ENCODE measurements around the gene TRPM5.

DNA sequence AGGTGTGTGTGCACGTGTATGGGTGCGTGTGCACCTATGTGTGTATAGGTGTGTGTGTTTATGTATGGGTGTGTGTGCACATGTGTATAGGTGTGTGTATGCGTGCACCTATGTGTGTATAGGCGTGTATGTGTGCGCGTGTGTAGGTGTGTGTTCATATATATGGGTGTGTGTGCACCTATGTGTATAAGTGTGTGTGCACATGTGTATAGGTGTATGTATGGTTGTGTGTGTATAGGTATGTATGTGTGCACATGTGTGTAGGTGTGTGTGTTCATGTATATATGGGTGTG is 27.4 kb upstream of the TRPM5 start:
- TF ChIP-seq, protein P1, sequence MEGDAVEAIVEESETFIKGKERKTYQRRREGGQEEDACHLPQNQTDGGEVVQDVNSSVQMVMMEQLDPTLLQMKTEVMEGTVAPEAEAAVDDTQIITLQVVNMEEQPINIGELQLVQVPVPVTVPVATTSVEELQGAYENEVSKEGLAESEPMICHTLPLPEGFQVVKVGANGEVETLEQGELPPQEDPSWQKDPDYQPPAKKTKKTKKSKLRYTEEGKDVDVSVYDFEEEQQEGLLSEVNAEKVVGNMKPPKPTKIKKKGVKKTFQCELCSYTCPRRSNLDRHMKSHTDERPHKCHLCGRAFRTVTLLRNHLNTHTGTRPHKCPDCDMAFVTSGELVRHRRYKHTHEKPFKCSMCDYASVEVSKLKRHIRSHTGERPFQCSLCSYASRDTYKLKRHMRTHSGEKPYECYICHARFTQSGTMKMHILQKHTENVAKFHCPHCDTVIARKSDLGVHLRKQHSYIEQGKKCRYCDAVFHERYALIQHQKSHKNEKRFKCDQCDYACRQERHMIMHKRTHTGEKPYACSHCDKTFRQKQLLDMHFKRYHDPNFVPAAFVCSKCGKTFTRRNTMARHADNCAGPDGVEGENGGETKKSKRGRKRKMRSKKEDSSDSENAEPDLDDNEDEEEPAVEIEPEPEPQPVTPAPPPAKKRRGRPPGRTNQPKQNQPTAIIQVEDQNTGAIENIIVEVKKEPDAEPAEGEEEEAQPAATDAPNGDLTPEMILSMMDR (conservative IDR thresholded peaks at IDR 0.05; ENCODE audit: low read depth in 2 of 2), result no peak
- TF ChIP-seq POLR2AphosphoS5 (IDR thresholded peaks at IDR 0.05; ENCODE audit: low read depth), result no peak
- TF ChIP-seq, protein P2, sequence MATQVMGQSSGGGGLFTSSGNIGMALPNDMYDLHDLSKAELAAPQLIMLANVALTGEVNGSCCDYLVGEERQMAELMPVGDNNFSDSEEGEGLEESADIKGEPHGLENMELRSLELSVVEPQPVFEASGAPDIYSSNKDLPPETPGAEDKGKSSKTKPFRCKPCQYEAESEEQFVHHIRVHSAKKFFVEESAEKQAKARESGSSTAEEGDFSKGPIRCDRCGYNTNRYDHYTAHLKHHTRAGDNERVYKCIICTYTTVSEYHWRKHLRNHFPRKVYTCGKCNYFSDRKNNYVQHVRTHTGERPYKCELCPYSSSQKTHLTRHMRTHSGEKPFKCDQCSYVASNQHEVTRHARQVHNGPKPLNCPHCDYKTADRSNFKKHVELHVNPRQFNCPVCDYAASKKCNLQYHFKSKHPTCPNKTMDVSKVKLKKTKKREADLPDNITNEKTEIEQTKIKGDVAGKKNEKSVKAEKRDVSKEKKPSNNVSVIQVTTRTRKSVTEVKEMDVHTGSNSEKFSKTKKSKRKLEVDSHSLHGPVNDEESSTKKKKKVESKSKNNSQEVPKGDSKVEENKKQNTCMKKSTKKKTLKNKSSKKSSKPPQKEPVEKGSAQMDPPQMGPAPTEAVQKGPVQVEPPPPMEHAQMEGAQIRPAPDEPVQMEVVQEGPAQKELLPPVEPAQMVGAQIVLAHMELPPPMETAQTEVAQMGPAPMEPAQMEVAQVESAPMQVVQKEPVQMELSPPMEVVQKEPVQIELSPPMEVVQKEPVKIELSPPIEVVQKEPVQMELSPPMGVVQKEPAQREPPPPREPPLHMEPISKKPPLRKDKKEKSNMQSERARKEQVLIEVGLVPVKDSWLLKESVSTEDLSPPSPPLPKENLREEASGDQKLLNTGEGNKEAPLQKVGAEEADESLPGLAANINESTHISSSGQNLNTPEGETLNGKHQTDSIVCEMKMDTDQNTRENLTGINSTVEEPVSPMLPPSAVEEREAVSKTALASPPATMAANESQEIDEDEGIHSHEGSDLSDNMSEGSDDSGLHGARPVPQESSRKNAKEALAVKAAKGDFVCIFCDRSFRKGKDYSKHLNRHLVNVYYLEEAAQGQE (IDR thresholded peaks at IDR 0.05; ENCODE audit: unreplicated experiment), result no peak

All from GM23338 (cell line).